HG03095 (cell line): ENCODE data around the gene CDPF1.

Experiments
- ATAC-seq: cut with Tn5 transposase; IDR thresholded peaks from one replicate; pipeline ENCODE4 v1.9.1; 2021; ENCODE audit warnings: moderate library complexity; ENCODE audit not compliant: unreplicated experiment

Gene CDPF1

GRCh38 chr22:46250035-46250782 lies at the start of gene CDPF1:
CDPF1 (minus strand) TSS chr22:46250293; CDS start chr22:46248284, 2,009 bp downstream.
- ATAC-seq: peak; percentile 67

GRCh38 chr22:46299101-46299500 lies 49.0 kb upstream of the CDPF1 start:
- no peak for ATAC-seq

DNA sequence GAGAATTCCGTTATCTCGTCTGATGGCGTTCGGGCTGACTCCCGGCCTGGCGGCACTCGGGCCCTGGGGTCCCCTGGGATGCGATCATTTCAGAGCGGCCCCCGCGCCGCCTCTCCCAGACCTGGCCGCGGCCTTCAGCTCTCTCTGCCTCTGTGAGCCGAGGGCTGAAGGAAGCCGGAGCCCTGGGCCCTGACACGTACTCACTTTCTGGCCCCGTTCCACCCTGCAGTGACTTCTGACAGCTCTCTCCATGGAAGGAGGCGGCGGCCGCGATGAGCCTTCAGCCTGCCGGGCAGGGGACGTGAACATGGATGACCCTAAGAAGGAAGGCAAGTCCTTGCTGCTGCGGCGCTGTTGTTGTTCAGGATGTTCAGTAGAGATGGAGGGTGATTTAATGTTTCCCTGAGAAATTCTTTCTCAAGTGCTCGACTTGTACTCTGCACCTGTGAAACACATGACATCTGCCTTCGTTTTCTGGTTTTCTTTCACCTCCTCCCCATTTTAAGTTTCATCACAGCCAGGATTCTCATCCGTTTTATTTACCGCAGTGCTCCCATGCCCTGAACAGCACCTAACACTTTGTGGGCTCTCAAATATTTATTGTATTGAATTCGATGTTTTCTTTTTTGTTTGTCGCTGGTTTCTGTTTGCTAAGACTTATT lies 47.2 kb upstream of the CDPF1 start:
- peak; percentile 8 for ATAC-seq

DNA sequence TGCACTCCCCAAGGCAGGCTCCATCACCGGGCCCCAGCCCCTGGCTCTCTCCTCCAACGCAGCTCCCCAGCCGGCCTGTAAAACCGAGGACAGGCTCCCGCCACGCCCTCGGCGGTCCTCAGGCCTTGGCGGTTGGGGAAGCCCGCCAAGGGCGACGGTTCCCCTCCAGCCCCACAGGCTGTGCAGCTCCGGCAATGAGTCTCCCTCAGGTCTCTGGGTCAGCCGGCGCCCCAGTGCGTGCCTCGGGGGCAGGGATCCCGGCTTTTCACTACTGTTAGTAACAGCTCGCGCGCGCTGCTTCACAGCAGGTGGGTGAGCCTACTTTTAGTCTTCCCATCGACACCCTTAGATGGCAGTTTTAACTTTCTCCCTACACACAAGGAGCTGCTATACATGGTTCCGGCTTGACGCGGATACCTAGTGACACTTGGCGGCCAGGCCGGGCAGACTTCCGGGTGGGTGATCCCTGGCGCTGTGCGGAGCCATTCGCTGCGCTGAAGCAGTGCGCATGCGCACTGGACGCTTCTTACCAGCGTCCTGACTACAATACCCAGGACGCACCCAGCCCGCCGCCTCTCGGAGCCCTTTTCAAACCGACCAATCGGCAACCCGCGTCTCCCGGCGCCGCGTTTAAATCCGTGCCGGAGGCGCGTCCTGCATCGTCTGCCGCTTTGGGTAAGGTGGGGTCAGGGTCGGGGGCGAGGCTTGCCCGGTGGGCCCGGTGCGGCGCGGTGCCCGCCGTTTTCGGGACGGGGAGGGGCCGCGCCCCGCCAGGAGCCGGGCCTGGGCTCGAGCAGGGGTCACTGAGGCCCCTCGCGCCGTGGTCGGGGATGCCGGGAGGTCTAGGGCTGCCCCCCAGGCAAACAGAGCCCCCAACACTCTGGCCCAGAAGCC lies 46.4 kb upstream of the CDPF1 start, which contains the start of gene GTSE1:
GTSE1 (plus strand) TSS at position 614 of the 894 bp plus-strand sequence. CDS start 531 bp downstream, outside the sequence.
- ATAC-seq: peak; percentile 85

- no peak for ATAC-seq
These were observed 45.3 kb upstream of the CDPF1 start for GRCh38 chr22:46295277-46295971.

DNA sequence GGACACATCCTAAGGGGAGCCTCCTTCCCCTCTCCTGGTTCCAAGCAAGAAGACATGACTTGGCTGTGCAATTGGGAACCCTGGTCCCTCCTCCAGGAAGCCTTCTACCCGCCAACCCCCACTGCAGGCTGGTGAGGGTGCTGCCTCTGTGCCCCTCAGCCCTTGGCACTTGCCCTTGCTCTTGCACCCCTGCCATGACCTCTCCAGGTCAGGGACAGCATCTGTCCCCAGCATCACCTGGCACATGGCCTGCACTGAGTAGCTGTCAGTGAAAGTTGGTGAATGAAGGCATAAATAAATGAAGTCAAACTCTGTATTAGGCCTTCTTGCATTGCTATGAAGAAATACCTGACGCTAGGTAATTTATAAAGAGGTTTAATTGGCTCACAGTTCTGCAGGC lies 44.7 kb upstream of the CDPF1 start:
- ATAC-seq: no peak

GRCh38 chr22:46293577-46294260 lies 43.6 kb upstream of the CDPF1 start:
- no peak for ATAC-seq

- ATAC-seq: no peak
These were observed 42.6 kb upstream of the CDPF1 start for GRCh38 chr22:46292732-46293131.

- no peak for ATAC-seq
These were observed 42.1 kb upstream of the CDPF1 start for GRCh38 chr22:46292173-46292572.

DNA sequence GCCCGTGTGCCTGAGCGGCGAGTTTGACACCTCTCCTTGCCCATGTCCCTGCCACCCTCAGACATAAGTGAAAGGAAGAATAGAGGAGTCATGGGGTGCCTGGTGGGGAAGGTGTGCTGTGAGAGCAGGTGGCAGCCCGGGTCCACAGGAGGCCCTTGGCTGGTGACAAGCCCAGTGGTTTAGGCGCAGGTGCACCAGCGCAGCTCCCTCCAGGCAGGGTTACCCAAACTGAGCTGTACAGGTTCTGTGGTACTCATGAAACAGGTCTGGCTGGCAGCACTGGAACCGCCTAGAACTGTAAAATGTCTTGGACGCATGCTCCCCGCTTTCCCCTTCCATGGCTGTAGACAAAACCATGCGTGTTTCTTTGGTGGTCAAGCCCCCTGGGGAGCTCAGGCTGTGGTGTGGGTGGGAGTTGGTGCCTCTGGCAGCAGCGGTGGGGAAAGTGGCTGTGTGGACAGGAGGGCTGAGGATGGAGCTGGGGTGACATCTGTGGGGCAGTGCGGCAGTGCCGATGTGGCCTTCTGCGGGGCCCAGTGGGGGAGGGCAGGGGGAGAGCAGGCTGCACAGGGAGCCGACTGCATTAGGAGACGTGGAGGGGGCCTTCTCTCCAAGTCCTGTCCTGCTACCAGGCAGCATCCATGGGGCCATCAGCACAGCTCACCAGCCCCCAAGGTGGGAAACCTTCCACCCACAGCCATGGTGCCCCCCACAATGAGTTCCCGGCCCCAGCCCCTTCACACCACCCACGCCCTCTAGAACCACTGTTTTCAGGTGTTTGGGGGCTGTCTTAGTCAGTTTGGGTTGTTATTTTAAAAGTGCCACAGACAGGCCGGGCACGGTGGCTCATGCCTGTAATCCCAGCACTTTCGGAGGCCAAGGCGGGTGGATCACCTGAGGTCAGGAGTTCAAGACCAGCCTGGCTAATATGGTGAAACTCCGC lies 41.0 kb upstream of the CDPF1 start:
- no peak for ATAC-seq

- no peak for ATAC-seq
These were observed 40.2 kb upstream of the CDPF1 start for GRCh38 chr22:46290121-46290842.

DNA sequence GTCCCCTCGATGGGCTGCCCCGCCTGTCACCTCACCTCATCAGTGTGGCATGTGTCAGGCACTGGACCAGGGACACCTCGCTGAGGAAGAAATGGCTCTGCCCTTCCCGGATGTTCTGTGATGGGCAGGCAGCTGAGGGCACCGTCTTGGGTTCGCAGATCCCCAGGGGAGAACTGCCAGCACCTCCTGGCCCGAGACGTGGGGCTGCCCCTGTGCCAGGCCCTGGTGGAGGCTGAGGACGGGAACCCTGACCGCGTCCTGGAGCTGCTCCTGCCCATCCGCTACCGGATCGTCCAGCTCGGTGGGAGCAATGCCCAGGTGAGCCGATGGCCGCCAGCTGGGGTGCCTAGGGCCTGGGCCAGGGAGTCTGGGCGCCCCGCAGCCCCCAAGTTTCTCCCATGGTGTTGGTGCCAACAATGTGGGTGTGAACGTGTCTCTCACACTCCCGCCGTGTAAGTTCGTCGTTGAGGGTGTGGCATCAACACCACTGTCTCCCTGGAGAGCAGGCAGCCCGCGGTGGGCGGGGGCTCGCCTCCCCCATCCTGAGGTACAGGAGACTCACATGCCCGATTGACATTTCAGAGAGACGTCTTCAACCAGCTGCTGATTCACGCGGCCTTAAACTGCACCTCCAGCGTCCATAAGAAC lies 39.3 kb upstream of the CDPF1 start:
- no peak for ATAC-seq

DNA sequence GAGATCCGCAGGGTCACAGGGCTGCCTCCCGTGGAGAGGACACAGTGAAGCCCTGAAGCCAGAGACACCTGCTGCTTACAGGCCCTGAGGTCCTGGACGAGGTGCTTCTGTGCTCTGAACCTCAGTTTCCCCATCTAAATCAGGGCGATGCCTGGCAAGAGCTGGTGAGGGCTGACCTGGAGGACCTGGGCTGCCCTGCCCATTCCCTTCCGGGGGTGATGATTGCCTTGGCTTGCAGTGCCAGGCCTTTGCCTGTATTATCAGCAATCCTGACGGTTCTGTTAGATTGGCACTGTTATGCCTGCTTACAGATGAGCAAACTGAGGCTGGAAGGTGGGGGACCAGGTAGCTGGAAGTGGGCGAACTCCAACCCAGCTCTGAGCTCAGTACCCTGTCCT lies 38.8 kb upstream of the CDPF1 start:
- ATAC-seq: no peak

- ATAC-seq: peak; percentile 74
These were observed 38.0 kb upstream of the CDPF1 start for GRCh38 chr22:46287873-46288751.

- no peak for ATAC-seq
These were observed 37.1 kb upstream of the CDPF1 start for GRCh38 chr22:46286941-46287872.

DNA sequence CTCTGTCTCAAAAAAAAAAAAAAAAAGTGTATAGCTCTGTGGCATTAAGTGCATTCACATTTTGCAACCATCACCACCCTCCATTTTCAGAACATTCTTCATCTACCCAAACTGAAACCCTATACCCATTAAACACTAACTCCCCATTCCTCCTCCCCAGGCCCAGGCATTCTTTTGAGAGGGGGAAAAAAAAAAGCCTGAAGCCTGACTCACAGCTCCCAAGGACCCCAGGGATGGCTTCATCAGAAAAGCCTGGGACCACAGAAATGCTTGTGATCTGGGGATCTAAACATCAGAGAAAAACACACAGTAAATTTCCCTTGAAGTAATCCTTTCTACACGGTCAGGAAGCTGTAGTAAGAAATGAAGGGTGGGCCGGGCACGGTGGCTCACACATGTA lies 35.9 kb upstream of the CDPF1 start:
- no peak for ATAC-seq
